HG02870 (cell line): ENCODE measurements around the gene PALS2.

Experiments used
- ATAC-seq: cut with Tn5 transposase; IDR thresholded peaks from one replicate; pipeline ENCODE4 v1.9.1; 2021; ENCODE audit warnings: mild to moderate bottlenecking, moderate library complexity; ENCODE audit not compliant: unreplicated experiment

The PALS2 gene, protein sequence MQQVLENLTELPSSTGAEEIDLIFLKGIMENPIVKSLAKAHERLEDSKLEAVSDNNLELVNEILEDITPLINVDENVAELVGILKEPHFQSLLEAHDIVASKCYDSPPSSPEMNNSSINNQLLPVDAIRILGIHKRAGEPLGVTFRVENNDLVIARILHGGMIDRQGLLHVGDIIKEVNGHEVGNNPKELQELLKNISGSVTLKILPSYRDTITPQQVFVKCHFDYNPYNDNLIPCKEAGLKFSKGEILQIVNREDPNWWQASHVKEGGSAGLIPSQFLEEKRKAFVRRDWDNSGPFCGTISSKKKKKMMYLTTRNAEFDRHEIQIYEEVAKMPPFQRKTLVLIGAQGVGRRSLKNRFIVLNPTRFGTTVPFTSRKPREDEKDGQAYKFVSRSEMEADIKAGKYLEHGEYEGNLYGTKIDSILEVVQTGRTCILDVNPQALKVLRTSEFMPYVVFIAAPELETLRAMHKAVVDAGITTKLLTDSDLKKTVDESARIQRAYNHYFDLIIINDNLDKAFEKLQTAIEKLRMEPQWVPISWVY

DNA sequence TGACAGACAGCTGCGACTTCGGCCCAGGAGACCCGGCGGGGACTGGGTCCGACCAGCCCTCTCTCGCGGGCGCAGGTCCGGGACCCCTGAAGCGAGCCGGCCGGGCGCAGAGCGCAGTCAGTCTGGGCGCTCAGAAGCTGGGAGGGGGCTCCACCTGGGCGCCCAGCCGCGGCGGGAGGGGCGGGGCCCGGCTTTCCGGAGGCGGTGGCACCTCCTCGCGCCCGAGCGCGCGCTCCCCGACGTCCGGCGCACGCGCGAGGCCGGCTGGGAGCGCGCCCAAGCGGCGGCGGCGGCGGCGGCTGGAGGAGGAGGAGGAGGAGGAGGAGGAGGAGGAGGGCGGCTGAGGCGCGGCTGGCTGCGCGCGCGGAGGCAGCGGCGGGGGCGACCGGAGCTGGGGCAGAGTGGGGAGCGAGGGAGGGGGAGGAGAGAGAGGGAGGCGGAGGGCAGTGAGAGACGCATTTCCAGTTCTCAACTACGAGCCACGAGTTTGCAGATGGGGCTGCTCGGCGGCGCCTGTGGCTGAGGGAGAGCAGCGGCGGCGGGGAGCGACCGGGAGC lies at the start of gene PALS2:
Gene PALS2, plus strand, starts transcription at position 456 of the 557 bp plus-strand sequence. CDS start 50,216 bp downstream, outside the sequence.
- ATAC-seq = peak; percentile 50

DNA sequence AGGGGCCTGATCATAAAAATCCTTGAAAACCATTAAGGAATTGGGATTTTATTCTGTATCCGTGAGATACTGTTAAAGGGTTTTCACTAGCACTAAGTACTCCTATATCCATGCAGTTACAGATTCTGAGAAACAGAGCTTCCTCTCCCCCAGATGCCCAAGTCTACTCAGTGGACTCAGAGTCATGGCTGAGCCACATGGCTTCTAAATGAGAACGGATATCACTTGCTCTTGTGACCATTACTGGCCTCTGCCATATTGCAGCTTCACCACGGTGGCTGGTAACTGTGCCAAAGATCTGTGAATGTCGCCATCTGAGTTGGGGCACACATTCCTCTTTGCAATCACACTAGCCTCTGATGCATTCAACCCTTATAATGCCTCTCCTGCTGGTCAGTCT lies 42.0 kb upstream of the PALS2 start:
- no peak for ATAC-seq

DNA sequence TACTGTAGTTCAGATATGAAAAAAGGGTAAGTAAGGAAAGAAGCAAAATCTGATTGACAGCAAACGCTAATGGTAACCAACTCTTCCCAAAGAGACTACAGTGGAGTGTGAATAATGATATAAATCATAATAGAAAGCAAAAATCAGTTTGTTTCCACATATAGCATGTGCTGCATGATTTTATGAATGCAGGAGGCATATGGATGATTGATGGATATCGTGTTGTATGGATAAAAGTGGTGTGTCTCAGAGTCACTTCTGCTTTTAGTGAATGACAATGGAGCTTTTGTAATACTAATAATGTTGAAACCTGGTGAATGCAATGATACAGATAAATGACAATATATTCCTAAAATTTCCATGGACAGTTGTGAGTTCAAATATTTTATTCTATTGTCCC lies 36.6 kb upstream of the PALS2 start:
- ATAC-seq = no peak

DNA sequence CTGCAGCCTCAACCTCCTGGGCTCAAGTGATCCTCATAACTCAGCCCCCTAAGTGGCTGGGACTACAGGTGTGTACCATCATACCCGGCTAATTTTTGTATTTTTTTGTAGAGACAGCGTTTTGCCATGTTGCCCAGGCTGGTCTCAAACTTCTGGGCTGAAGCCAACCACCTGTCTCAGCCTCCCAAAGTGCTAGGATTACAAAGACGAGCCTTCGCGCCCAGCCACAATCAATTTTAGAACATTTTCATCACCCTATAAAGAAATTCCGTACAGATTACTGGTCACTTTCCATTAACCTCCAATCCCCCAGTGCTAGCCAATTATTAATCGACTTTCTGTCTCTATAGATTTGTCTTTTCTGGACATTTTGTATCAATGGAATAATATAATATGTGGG lies 32.3 kb upstream of the PALS2 start:
- no peak for ATAC-seq

DNA sequence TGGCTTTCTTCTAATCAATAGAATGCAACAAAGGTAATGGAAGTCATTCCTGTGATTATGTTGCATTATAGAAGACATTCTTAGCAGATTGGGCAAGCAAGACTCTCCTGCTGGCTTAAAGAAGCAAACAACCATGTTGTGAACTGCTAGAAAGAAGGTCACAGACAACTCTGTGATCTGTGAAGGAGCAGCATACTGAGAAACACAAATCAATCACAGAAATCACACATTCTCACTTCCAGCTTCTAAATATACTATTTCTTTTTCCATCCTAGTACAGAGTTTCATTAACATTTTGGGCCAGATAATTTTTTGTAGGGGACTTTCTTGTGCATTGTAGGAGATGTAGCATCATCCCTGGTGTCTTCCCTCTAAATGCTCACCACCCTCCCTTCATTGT lies 28.0 kb upstream of the PALS2 start:
- ATAC-seq = peak; percentile 61

DNA sequence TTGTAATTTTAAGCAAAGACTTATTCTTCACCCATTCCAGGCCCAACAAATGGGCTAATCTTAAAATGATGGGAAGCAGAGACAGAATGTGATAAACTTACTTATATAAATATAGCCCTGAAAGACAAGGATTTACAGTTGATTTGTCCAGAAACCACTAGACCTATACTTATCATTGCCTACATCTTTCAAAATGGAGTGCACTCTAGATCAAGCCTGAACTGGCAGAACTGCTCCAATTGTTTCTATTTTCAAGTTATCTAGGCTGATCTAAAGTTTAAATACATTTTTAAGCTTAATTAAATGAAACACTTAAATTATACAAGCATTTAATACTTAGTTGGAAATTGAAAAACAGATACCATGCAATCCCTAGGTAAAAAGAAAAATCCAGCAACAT lies 24.9 kb upstream of the PALS2 start:
- ATAC-seq = no peak

DNA sequence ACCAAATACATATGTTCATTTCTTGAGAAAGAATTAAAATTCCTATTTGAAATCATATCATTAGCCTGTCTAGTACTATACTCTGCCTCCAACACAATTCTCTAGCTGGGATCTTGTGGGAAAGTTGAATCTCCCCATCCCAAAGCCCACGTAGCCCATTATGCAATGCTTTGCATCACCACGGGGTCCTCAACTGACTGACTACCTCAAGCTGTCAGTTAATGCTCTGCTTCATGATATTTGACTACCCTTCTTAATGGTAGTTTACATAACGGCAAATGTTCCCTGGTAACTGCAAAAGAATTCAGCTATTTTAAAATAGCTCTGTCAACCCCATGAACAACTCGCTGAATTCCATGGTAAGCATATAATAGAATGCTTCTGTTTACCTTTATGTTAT lies 23.3 kb upstream of the PALS2 start:
- no peak for ATAC-seq

DNA sequence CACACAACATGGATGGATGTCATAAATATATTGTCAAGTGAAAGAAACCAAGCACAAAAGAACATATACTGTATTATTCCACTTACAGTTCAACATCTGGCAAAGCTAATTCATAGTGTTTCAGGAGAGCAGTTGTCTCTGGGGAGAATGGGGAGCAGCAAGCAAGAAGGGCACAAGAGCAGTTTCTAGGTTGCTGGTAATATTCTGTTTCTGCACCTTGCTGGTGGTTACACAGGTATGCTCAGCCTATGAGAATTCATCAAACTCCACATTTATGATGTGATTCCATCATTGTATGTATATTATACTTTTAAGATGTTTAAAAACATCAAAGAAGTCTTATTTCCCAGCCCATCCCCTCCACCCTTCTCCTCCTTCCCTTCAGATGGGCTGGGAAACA lies 18.1 kb upstream of the PALS2 start:
- ATAC-seq = no peak

DNA sequence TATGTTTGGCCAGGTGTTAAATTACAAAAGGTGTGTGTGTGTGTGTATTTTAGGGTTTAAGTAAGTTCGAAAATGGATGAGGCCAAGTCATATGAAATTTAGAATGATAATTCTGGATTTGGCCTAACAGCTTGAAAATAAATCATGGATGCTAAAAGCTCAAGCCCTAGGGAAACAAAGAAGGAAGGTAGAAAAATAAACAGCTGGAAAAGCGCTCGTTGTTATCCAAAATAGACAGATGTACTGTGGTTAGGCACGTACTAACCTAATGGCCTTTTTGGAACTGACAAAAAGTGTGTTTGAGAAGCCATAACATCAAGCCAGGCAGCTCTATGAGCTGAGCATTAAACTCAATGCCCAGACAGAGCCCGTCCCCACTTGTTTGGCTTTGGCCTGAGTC lies 17.5 kb upstream of the PALS2 start:
- no peak for ATAC-seq

DNA sequence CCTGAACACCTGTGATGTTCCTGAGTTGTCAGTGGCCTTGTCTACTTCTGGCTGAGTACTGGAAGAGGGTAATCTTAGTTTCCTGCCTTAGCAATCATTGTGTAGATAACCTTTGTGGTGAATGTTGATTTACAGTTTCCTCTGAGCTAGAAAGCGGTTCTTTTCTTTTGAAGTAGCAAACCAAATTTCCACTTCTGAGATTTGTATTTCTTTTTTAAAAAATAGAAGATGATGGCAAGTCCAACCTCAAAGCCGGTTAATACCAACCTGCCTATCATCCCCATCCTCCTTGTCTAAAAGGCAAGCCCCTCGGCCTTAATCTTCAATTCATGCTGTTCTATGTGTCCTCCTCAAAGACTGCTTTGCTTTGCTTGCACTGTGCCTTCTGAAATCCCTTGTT lies 12.5 kb upstream of the PALS2 start:
- no peak for ATAC-seq

DNA sequence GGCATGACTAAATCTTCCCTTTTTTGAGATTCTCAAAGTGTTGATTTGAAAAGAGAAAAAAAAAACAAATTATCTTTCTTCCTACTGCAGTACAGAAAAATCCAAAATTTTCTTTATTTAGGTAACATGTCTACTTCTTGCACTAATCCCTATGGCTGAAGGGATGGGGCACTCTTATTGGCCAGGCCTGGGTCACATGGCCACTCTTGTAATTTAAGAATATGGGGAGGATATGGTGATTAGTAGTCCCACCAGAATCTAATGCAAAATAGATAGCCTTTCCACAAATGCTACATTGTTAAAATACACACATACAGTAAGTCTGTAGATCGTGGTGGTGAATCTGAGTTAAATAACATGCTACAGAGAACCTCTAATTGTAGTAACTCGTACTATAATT lies 7.0 kb upstream of the PALS2 start:
- no peak for ATAC-seq

DNA sequence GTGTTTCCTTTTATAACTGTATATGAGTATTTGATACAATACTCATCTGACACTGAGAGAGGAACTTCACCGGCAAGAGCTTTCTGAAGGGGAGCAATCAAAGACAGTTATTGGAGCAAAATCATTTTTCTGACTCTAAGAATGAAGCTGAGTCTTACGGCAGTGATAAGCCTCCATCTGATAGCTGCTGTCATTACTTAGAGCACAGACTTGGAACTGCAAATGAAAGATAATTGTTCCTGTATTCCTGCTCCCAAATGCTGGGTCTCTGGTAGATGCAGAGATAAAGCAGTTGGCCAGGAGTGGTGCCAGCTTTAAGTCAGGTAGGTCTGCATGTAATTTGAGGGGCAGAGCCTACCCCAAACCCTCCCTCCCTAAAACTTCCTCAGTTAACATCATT lies 2.3 kb upstream of the PALS2 start:
- ATAC-seq = no peak

DNA sequence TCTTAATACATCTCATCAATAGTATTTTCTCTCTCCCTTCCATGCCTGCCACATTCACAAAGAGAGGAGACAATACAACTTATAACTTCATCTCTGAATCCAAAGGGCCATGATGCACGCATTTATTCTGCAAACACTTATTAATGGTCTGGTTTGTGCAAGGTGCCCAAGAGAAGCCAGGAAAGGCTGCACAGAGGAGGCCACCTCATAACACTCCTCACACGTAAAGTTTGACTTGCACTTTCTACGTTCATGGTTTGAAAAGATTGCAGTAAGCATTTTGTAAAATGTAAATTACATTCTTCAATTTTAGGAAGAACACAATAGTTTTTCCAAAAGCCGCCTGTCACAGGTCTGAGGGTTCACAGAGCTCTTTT lies 1.2 kb upstream of the PALS2 start:
- no peak for ATAC-seq

DNA sequence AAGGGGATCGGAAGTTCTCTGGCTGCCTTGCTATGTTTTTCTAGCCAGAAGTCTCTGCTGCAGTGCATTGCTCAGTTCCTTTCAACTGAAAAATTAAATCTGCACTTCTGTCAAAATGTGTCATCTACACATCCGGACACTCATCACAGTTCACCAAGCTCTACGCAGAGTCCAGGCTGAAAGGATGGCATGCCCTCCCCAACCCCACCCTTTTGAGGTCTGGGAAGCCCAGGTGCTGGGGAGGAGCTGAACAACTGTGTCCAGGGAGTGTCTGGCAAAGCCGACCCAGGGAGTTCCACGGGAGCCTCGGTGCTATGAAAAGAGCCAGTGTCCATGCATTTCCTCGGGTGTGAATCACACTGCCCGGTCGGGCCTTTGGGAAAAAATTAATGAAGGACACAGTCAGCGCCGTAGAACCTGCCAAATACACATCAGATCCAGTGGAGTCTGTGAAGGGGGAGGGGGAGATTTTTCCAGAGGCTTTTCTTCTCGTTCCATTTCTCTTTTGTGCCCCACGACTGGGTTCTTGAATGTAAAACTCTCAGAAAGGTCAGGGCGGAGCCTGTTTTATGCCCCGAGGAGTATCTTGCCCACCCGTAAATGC lies 757 bp upstream of the PALS2 start:
- no peak for ATAC-seq

DNA sequence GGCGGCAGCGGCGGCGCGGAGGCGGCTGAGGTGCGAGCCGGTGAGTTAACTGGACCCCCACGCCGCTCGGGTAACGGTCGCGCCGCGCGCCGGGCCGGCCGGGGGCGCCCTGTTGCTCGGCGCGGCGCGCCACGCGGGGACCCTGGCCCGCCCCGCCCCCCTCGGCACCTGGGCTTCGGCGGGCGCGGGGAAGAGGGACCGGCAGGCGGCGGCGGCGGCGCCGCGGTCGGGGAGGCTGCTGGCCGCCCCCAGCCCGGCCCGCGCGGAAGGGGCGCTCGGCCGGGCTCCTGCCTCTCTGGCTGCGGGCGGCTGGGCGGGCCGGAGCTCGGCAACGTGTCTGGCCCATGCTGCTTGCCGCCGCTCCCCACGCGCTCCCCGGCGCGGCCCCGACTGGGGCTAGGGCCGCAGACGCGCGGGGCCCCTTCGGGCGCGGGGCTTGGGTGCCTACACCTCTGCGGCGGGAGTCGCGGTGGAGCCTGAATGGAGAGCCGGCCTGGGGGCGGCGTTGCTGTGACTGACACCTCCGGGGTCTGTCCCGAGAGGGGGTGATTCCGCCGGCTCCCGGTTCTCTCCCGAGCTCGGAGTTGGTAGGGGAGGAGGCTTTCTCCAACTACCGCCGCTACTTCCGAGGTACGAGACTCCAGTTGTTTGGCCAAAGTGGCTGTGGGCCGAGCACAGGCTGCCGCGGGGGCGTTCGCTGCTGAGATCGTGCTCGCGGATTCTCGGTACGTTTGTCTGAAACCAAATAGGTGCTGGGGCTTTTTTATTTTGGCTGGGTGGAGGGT lies 494 bp downstream of the PALS2 start:
- ATAC-seq = peak; percentile 27

DNA sequence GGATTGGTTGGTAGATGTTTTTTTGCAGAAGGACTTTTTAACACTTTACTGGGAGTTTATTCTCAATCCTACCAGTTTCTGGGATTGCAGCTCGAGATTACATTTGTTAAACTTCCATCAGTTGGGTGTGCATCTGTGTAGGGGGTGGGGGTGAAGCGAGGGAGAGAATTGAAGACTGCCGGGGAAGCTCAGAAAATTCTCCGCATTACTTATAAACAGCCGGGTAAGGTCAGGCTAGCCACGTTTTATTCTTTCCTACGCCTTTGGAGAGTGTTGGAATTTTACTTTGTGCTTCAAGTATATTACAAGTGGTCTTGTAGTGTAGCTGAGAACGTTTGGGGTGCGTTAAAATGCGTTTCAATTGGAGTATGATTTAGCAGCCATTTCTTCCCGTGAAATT lies 1.1 kb downstream of the PALS2 start:
- ATAC-seq = no peak

DNA sequence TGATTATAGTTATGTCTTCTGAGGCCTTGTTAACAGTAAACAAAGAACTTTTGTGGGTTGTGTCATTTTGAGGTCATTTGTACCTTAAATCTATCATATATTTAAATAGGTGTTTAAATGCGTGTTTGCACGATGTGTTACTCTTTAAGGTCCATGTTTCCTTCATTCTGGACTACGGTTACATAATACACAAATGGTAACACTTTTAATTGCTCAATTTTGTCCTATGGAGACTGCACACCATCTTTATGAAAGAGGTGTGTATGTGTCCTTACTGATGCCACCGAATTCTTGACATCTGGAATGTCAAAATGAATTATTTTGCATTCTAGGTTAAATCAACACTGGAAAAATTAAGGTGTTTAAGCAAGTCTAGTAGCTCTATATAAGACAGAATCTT lies 1.7 kb downstream of the PALS2 start:
- no peak for ATAC-seq

DNA sequence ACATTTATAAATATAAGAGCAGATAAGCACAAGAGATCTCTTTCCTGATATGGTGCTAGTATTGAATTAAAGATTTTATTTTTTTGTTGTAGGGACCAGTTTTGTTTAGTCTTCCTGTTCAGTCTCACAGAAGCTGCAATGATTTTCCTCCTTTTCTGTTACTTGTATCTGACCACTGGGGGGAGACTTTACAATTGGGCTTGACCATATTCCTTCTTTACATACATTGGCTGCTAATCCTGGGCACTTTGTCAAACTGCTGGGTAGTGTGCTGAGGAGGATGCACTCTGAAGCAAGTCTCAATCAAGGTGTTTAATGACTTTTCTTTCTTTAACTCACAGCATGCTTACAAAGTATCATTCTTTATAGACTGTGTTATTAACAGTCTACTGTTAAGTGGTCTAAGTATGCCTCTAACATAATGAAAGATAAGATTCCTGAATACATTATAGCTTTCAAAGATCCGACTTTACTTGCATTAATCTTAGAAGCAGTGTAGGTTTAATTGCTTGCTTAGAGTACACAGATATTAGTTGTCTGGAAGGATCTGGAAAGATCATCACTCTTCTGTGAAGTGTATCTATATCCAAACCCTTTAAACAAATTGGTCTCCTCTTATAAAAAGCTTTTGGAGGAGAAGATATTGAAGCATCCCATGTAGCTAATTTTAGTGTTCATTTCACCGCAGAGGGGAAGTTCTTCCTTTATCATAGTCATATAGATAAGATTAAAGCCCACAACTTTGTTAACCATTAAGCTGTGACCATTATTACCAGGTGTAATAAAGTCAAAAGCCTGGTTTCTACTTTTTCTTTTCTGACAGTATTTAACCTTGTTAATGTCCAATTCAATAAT lies 3.1 kb downstream of the PALS2 start:
- no peak for ATAC-seq

DNA sequence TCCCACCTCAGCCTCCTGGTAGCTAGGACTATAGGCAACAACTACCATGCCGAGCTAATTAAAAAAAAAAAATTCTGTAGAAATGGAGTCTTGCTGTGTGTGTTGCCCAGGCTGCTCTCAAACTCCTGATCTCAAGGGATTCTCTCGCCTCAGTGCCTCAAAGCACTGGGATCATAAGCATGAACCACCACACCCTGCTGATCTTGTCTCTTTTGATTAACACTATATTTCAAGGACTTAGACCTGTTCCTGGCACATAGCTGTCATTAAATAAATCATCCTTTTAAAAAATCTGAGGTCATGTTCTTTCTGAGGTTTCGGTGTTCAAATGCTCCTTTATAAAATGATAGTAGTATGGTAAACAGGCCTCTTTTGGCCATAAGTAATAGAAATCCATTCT lies 4.8 kb downstream of the PALS2 start:
- no peak for ATAC-seq

DNA sequence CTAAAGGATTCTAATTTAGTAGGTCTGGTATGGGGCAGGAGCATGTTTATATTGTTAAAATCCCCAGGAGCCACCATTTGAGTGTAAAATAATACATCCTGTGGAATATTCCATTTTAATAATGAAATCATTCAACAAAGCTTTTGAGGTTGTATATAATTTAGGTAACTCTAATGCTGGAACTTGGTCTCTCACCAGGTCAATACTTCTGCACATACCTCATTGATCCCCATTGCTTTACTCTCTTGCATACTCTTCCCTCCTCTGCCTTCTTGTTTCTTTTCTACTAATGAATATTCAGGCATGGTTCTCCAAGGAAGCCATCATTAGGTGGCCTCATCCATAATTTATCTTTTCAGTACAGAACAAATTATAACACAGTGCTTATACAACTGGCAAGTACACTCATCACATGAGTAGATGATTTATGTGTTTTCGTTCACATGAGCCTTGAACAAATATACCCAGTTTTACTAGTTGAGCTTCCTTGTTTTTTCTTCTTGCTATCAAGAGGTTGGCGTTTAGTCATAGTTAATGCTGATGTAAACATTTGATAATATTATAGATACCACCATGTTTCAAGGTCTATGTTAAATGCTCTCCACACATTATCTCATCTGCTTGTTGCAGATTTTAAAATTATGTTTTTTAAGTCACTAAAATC lies 7.2 kb downstream of the PALS2 start:
- ATAC-seq = no peak
